ENCODE data around the gene KCNJ16. TPM values are rescaled to one million over a fixed set of nuclear protein-coding genes. Genes with fewer than 3 reads are reported as not detected.

Gene KCNJ16
- total RNA-seq, 3 donors from 2014 or later = not detected

- Mint-ChIP-seq H3K4me3 (no peak overlapping the region), H3K27me3 (ENCODE audit: low read depth) (no peaks in the 10 kb centered on the region), H3K4me1 (ENCODE audit: low read depth) (no peaks in the 10 kb centered on the region), H3K9me3 (no peaks in the 10 kb centered on the region), H3K36me3 (ENCODE audit: insufficient read depth) (no peaks in the 10 kb centered on the region)
- DNase-seq (no peak), ATAC-seq (no peak)
Measured at GRCh38 chr17:70050931-70051330, 24.1 kb upstream of the KCNJ16 start.

- H3K4me3 Mint-ChIP-seq = no peak overlapping the region
- H3K4me1 Mint-ChIP-seq (ENCODE audit: low read depth) = no peaks in the 10 kb centered on the region
- H3K36me3 Mint-ChIP-seq (ENCODE audit: insufficient read depth) = no peaks in the 10 kb centered on the region
- H3K9me3 Mint-ChIP-seq = no peaks in the 10 kb centered on the region
- no peaks in the 10 kb centered on the region for H3K27me3 Mint-ChIP-seq (ENCODE audit: low read depth)
- DNase-seq (no peak), ATAC-seq (no peak)
Measured at GRCh38 chr17:70053241-70054234, 21.5 kb upstream of the KCNJ16 start.

- ATAC-seq (no peak), DNase-seq (no peak)
- Mint-ChIP-seq H3K36me3 (ENCODE audit: insufficient read depth) (no peaks in the 10 kb centered on the region), H3K4me1 (ENCODE audit: low read depth) (no peaks in the 10 kb centered on the region), H3K9me3 (no peaks in the 10 kb centered on the region), H3K27me3 (ENCODE audit: low read depth) (no peaks in the 10 kb centered on the region), H3K4me3 (no peak overlapping the region)
Measured at GRCh38 chr17:70055000-70055399, 20.0 kb upstream of the KCNJ16 start.

DNA sequence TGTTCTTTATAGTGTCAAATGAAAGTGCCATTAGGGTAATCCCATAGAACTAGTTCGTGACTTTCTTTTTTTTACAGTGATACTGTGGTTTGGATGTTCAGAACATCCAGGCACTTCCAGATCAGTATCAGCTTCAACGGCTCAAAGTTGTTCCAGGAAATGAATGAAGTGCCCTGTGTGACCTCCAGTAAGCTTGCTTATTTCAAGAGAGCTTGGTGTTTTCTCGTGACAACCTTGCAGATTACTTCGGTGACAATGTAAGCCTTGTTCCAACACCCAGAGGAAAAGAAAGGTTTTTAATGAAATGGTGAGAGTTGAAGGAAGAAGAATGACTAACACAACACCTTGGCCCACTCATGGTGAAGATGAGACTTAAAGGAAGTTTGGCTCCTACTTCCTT is 16.0 kb upstream of the KCNJ16 start:
- no peaks in the 10 kb centered on the region for H3K4me1 Mint-ChIP-seq (ENCODE audit: low read depth)
- DNase-seq = no peak
- no peak overlapping the region for H3K4me3 Mint-ChIP-seq
- H3K36me3 Mint-ChIP-seq (ENCODE audit: insufficient read depth) = no peaks in the 10 kb centered on the region
- H3K27me3 Mint-ChIP-seq (ENCODE audit: low read depth) = no peaks in the 10 kb centered on the region
- H3K9me3 Mint-ChIP-seq = no peaks in the 10 kb centered on the region
- ATAC-seq = no peak

- no peak for DNase-seq
- ATAC-seq = no peak
- no peaks in the 10 kb centered on the region for H3K9me3 Mint-ChIP-seq
- H3K4me1 Mint-ChIP-seq (ENCODE audit: low read depth) = no peaks in the 10 kb centered on the region
- H3K36me3 Mint-ChIP-seq (ENCODE audit: insufficient read depth) = no peaks in the 10 kb centered on the region
- no peak overlapping the region for H3K4me3 Mint-ChIP-seq
- H3K27me3 Mint-ChIP-seq (ENCODE audit: low read depth) = no peaks in the 10 kb centered on the region
Measured at GRCh38 chr17:70059649-70060048, 15.4 kb upstream of the KCNJ16 start.

DNA sequence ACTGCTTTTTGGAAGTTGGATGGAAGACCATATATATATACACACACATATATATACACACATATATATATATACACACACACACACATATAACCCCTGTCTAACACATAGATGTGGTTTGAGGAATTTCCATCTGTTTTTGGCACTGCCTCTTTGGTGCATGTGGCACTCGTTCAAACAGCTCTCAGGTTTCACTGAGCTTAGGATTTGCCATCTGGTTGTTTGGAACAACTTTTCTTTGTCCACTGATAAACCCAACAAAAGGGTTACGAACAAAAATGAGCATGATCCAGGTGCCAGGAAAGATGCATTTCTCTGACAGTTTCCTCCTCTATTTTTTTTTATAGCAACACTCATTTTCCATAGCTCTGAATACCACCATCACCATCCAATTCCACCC is 14.6 kb upstream of the KCNJ16 start:
- H3K36me3 Mint-ChIP-seq (ENCODE audit: insufficient read depth) = no peaks in the 10 kb centered on the region
- no peaks in the 10 kb centered on the region for H3K4me1 Mint-ChIP-seq (ENCODE audit: low read depth)
- ATAC-seq (no peak), DNase-seq (no peak)
- no peaks in the 10 kb centered on the region for H3K27me3 Mint-ChIP-seq (ENCODE audit: low read depth)
- no peak overlapping the region for H3K4me3 Mint-ChIP-seq
- H3K9me3 Mint-ChIP-seq = no peaks in the 10 kb centered on the region

DNA sequence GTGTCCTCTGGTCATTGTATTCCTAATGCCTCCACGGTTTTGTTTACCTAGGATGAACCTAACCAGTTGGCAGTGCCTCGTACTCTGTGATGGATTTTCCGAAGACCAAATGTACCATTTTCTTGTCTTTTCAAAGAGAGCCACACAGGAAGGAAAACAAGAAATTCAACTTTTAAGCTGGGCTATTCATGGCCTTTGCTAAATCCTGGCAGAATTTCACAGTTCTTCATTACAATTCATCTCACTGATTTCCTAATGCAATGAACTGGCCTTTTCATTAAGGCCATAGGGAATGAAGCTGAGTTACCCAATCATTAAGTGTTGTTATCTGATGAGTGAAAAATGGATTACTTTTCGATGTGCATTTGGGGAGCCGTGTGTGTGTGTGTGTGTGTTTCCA is 7.9 kb upstream of the KCNJ16 start:
- Mint-ChIP-seq H3K9me3 (no peaks in the 10 kb centered on the region), H3K27me3 (ENCODE audit: low read depth) (no peaks in the 10 kb centered on the region), H3K4me1 (ENCODE audit: low read depth) (no peaks in the 10 kb centered on the region), H3K4me3 (no peak overlapping the region), H3K36me3 (ENCODE audit: insufficient read depth) (no peaks in the 10 kb centered on the region)
- no peak for ATAC-seq
- DNase-seq = no peak

- DNase-seq (no peak), ATAC-seq (no peak)
- Mint-ChIP-seq H3K4me1 (ENCODE audit: low read depth) (no peaks in the 10 kb centered on the region), H3K36me3 (ENCODE audit: insufficient read depth) (no peaks in the 10 kb centered on the region), H3K9me3 (no peaks in the 10 kb centered on the region), H3K4me3 (no peak overlapping the region), H3K27me3 (ENCODE audit: low read depth) (peaks cover 2% of the 10 kb centered on the region)
Measured at GRCh38 chr17:70070305-70071027, 4.6 kb upstream of the KCNJ16 start.

DNA sequence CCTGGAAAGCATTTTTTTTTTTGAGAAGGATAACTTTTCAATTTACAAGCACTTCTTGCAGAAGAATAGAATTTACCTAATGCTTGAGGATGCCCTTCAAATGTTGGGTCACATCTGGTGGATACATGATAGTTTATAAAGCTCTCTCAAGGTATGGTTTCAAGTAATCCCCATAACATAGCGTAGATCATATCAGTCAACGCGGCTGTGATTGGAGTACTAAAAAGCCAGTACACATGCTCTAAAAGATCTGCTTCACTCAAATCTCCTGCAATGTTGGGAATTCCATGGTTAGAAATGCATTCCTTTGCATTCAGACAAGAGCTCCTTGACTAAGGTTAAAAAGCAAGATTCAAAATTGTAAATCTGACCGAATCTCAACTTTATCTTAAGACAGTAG is 3.9 kb upstream of the KCNJ16 start:
- Mint-ChIP-seq H3K36me3 (ENCODE audit: insufficient read depth) (no peaks in the 10 kb centered on the region), H3K9me3 (no peaks in the 10 kb centered on the region), H3K4me3 (no peak overlapping the region), H3K4me1 (ENCODE audit: low read depth) (no peaks in the 10 kb centered on the region), H3K27me3 (ENCODE audit: low read depth) (peaks cover 2% of the 10 kb centered on the region)
- DNase-seq (no peak), ATAC-seq (no peak)

DNA sequence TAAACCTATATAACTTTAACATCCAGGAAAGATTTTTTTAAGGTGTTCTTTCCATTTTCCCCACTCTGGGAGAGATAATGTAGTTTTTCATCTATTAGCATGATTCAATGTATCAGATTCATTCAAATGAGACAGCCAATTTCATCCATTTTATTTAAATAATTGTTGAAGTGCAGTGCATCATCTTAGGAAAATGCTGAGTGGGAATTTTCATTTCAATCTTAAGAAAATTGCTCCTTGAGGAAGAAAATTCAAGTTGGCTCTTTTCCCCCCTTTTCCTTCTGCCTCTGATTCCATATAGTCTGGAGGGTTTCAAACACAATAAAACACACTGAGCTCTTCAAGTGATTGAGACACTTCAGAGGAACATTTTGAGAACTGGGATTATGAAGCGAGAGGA is 3.4 kb upstream of the KCNJ16 start:
- Mint-ChIP-seq H3K9me3 (no peaks in the 10 kb centered on the region), H3K4me3 (no peak overlapping the region), H3K36me3 (ENCODE audit: insufficient read depth) (no peaks in the 10 kb centered on the region), H3K27me3 (ENCODE audit: low read depth) (peaks cover 2% of the 10 kb centered on the region), H3K4me1 (ENCODE audit: low read depth) (no peaks in the 10 kb centered on the region)
- DNase-seq (no peak), ATAC-seq (no peak)

DNA sequence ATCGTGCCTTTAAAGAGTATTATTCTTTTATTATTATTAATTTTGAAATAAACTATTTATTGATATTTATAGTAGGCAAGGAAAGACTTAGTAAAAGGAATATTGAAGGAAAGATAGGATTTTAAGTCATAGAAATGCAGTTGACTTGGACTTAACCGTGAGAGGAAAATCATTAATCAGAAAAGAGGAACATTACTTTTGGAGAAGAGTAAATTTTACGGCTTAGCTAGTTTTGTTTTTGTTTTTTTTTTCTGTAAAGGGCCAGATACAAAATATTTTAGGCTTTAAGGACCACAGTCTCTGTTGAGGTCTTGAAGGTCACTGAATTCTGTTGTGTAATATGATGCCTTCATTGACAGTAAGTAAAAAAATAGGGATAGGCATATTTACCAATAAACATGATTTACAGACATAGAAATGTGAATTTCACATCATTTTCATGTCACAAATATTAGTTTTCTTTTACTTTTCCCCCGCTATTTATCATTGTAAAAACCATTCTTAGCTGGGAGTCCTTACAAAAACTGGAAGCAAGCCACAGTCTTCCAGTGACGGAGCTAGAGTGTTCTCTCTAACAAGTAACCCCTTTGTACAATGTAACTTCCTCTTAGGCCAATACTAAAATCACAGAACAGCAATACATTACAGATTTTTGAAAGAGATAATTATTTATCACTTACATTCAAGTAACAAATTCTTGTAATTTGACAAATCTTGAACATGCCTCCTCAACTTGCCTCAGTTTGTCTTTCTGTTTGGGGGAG is 2.3 kb upstream of the KCNJ16 start:
- DNase-seq (no peak), ATAC-seq (no peak)
- peaks cover 2% of the 10 kb centered on the region for H3K27me3 Mint-ChIP-seq (ENCODE audit: low read depth)
- no peaks in the 10 kb centered on the region for H3K36me3 Mint-ChIP-seq (ENCODE audit: insufficient read depth)
- no peak overlapping the region for H3K4me3 Mint-ChIP-seq
- no peaks in the 10 kb centered on the region for H3K9me3 Mint-ChIP-seq
- no peaks in the 10 kb centered on the region for H3K4me1 Mint-ChIP-seq (ENCODE audit: low read depth)

DNA sequence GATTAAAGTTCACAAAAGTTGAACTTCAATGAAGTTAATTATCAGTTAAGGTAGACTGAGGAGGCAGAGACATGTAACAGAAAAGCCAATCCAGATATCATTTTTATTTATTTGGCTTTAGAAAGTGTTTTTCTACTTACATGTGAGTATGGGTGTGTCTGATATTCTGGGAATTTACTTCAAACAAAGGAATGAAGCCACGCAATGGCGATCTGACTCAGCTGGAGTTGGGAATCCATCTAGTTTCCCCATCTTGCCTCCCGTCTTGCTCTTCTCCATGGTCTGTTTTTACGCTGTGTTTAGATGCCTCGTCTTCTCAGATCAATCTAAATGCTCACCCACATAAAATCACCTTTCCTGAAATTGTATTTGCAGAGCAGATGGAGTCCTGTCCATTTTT is 1.7 kb upstream of the KCNJ16 start:
- H3K4me1 Mint-ChIP-seq (ENCODE audit: low read depth) = no peaks in the 10 kb centered on the region
- H3K27me3 Mint-ChIP-seq (ENCODE audit: low read depth) = peaks cover 2% of the 10 kb centered on the region
- DNase-seq = no peak
- H3K4me3 Mint-ChIP-seq = no peak overlapping the region
- no peak for ATAC-seq
- no peaks in the 10 kb centered on the region for H3K36me3 Mint-ChIP-seq (ENCODE audit: insufficient read depth)
- H3K9me3 Mint-ChIP-seq = no peaks in the 10 kb centered on the region

GRCh38 chr17:70073799-70074198 is 1.2 kb upstream of the KCNJ16 start:
- no peak overlapping the region for H3K4me3 Mint-ChIP-seq
- H3K9me3 Mint-ChIP-seq = peaks cover 2% of the 10 kb centered on the region
- no peaks in the 10 kb centered on the region for H3K4me1 Mint-ChIP-seq (ENCODE audit: low read depth)
- peaks cover 2% of the 10 kb centered on the region for H3K27me3 Mint-ChIP-seq (ENCODE audit: low read depth)
- H3K36me3 Mint-ChIP-seq (ENCODE audit: insufficient read depth) = no peaks in the 10 kb centered on the region
- ATAC-seq (no peak), DNase-seq (no peak)

- no peaks in the 10 kb centered on the region for H3K36me3 Mint-ChIP-seq (ENCODE audit: insufficient read depth)
- peaks cover 3% of the 10 kb centered on the region for H3K9me3 Mint-ChIP-seq
- H3K4me3 Mint-ChIP-seq = no peak overlapping the region
- no peak for ATAC-seq
- no peaks in the 10 kb centered on the region for H3K4me1 Mint-ChIP-seq (ENCODE audit: low read depth)
- peaks cover 2% of the 10 kb centered on the region for H3K27me3 Mint-ChIP-seq (ENCODE audit: low read depth)
- DNase-seq = no peak
Measured at GRCh38 chr17:70074236-70074830, 692 bp upstream of the KCNJ16 start.

All from activated T-cell treated with anti-CD3 and anti-CD28 coated beads, Interleukin-2, amount 50 U/mL, for 4 hours (primary cell).